Mesenchymal stem cell (in vitro differentiated cells and primary cell): ENCODE data around the gene DNAH9.

Source experiments
- DNase-seq: peaks from one replicate; pipeline ENCODE4 v3.0.0-alpha.2; 2013
- H2AFZ ChIP-seq: one replicate; pipeline ENCODE4 v1.6.1; 2013; ENCODE audit warnings: low read depth, mild to moderate bottlenecking, control low read depth, inconsistent platforms, low read length, moderate library complexity
- H2AK5ac ChIP-seq: 2 replicates; pipeline ENCODE4 v1.6.1; 2013; ENCODE audit warnings: low read length, moderate library complexity, mild to moderate bottlenecking, inconsistent platforms; ENCODE audit not compliant: severe bottlenecking
- H2BK120ac ChIP-seq: one replicate; pipeline ENCODE4 v1.6.1; 2013; ENCODE audit warnings: low read depth, mild to moderate bottlenecking, inconsistent platforms, low read length, moderate library complexity
- H2BK12ac ChIP-seq, 2 experiments: one replicate each; pipeline ENCODE4 v1.6.1; 2013; ENCODE audit warnings: inconsistent platforms in 2 of 2, low read length in 2 of 2, mild to moderate bottlenecking in 2 of 2, moderate library complexity in 2 of 2, control low read depth in 1 of 2
- H2BK15ac ChIP-seq: one replicate; pipeline ENCODE4 v1.6.1; 2013; ENCODE audit warnings: mild to moderate bottlenecking, low read depth, inconsistent platforms; ENCODE audit not compliant: poor library complexity, severe bottlenecking
- H2BK5ac ChIP-seq: 2 replicates; pipeline ENCODE4 v1.6.1; 2013; ENCODE audit warnings: low read depth, mild to moderate bottlenecking, low read length, control low read depth, inconsistent platforms; ENCODE audit not compliant: poor library complexity, severe bottlenecking
- H3K14ac ChIP-seq, 2 experiments: one replicate each; pipeline ENCODE4 v1.6.1; 2013; ENCODE audit warnings: inconsistent platforms in 2 of 2, low read length in 2 of 2, control low read depth in 1 of 2, mild to moderate bottlenecking in 1 of 2, moderate library complexity in 1 of 2
- H3K18ac ChIP-seq, 2 experiments: one replicate each; pipeline ENCODE4 v1.6.1; 2013; ENCODE audit warnings: inconsistent platforms in 2 of 2, low read length in 2 of 2, control low read depth in 1 of 2, low read depth in 1 of 2, mild to moderate bottlenecking in 1 of 2
- H3K23ac ChIP-seq, 2 experiments: one replicate each; pipeline ENCODE4 v1.6.1; 2013; ENCODE audit warnings: inconsistent platforms in 2 of 2, low read length in 2 of 2, mild to moderate bottlenecking in 2 of 2, moderate library complexity in 2 of 2, control low read depth in 1 of 2
- H3K27ac ChIP-seq: 2 replicates; pipeline ENCODE4 v1.5.1; 2013; ENCODE audit warnings: mild to moderate bottlenecking, moderate library complexity, low read length, control low read depth, inconsistent platforms; ENCODE audit not compliant: poor library complexity, severe bottlenecking
- H3K27me3 ChIP-seq, 2 experiments: 2 replicates each; pipeline versions ENCODE4 v1.6.1 to v1.7.0; 2013; ENCODE audit warnings: low read length in 2 of 2, mild to moderate bottlenecking in 2 of 2, moderate library complexity in 2 of 2, control low read depth in 1 of 2, inconsistent platforms in 1 of 2; ENCODE audit not compliant: control insufficient read depth in 1 of 2, insufficient read depth in 1 of 2
- H3K36me3 ChIP-seq, 2 experiments: 2 replicates each; pipeline versions ENCODE4 v1.6.1 to v1.7.0; 2013; ENCODE audit warnings: low read length in 2 of 2, control low read depth in 1 of 2, inconsistent platforms in 1 of 2, low read depth in 1 of 2, mild to moderate bottlenecking in 1 of 2; ENCODE audit not compliant: insufficient read depth in 2 of 2, control insufficient read depth in 1 of 2
- H3K4ac ChIP-seq, 2 experiments: one replicate each; pipeline ENCODE4 v1.6.1; 2013; ENCODE audit warnings: inconsistent platforms in 2 of 2, low read length in 2 of 2, mild to moderate bottlenecking in 2 of 2, moderate library complexity in 2 of 2, control low read depth in 1 of 2, low read depth in 1 of 2
- H3K4me1 ChIP-seq: 2 replicates; pipeline ENCODE4 v1.6.1; 2013; ENCODE audit warnings: low read depth, low read length, control low read depth; ENCODE audit not compliant: control insufficient read depth, insufficient read depth
- H3K4me2 ChIP-seq: 2 replicates; pipeline ENCODE4 v1.6.1; 2013; ENCODE audit warnings: low read length, mild to moderate bottlenecking, inconsistent platforms; ENCODE audit not compliant: poor library complexity, severe bottlenecking
- H3K4me3 ChIP-seq, 2 experiments: 2 replicates each; pipeline versions ENCODE4 v1.5.1 to v1.7.0; 2013; ENCODE audit warnings: low read length in 2 of 2, mild to moderate bottlenecking in 2 of 2, control low read depth in 1 of 2, low read depth in 1 of 2; ENCODE audit not compliant: insufficient read depth in 1 of 2
- H3K79me1 ChIP-seq: replicated peaks from 2 replicates; pipeline ENCODE4 v1.6.1; 2013; ENCODE audit warnings: mild to moderate bottlenecking, control low read depth, low read length, inconsistent platforms; ENCODE audit not compliant: poor library complexity, severe bottlenecking
- H3K9ac ChIP-seq: 2 replicates; pipeline ENCODE4 v1.7.0; 2013; ENCODE audit warnings: mild to moderate bottlenecking, low read length, moderate library complexity
- H3K9me3 ChIP-seq: 2 replicates; pipeline ENCODE4 v1.7.0; 2013; ENCODE audit warnings: mild to moderate bottlenecking, low read length; ENCODE audit not compliant: control insufficient read depth
- H4K8ac ChIP-seq: one replicate; pipeline ENCODE4 v1.6.1; 2013; ENCODE audit warnings: inconsistent platforms, mild to moderate bottlenecking, low read length, moderate library complexity
- H4K91ac ChIP-seq: one replicate; pipeline ENCODE4 v1.6.1; 2013; ENCODE audit warnings: mild to moderate bottlenecking, low read length, inconsistent platforms
- WGBS: methylation state at CpG from one replicate; pipeline ENCODE4 v1.1.7; 2013; ENCODE audit warnings: mixed read lengths; 5-methylcytosine and 5-hydroxymethylcytosine counted together

The DNAH9 gene

DNA sequence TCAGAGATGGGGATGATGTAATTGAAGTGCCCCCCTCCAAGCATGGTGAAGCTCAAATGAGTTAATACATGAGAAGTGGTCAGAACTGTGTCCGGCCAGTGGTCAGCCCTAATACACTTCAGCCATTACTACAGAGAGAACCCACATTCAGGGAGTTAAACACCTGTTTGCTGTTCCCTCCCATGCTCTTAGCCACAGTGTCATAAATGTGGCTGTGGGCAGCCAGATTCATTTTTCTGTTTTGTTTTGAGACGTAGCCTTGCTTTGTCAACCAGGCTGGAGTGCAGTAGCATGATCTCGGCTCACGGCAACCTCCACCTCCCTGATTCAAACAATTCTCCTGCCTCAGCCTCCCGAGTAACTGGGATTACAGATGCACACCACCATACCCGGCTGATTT, 139.9 kb downstream of the DNAH9 start:
- H3K27me3 ChIP-seq = peaks cover 0 to 10% of the 10 kb centered on the region in 2 experiments
- H2BK5ac ChIP-seq = no peak overlapping the region
- H3K18ac ChIP-seq = no peak overlapping the region
- no peak overlapping the region for H2AFZ ChIP-seq
- 83% methylated on average over 6 of the region's 6 CpGs for WGBS
- no peak overlapping the region for H2BK15ac ChIP-seq
- no peaks in the 10 kb centered on the region for H3K9me3 ChIP-seq
- no peak overlapping the region for H3K4me3 ChIP-seq
- H3K4me1 ChIP-seq = no peaks in the 10 kb centered on the region
- H2BK120ac ChIP-seq = no peak overlapping the region
- H3K9ac ChIP-seq = no peak overlapping the region
- no peaks in the 10 kb centered on the region for H3K79me1 ChIP-seq
- H3K27ac ChIP-seq = no peak overlapping the region
- no peaks in the 10 kb centered on the region for H3K36me3 ChIP-seq
- no peak overlapping the region for H3K4me2 ChIP-seq
- H3K14ac ChIP-seq = no peak overlapping the region
- no peak for DNase-seq
- H2BK12ac ChIP-seq = no peak overlapping the region
- no peak overlapping the region for H4K91ac ChIP-seq
- H4K8ac ChIP-seq = no peak overlapping the region
- H3K4ac ChIP-seq = no peak overlapping the region
- H2AK5ac ChIP-seq = no peak overlapping the region
- H3K23ac ChIP-seq = no peak overlapping the region

GRCh38 chr17:11739351-11739750, 141.1 kb downstream of the DNAH9 start:
- Histone ChIP-seq H3K27me3 (peaks cover 0 to 10% of the 10 kb centered on the region in 2 experiments), H3K79me1 (no peaks in the 10 kb centered on the region), H3K23ac (no peak overlapping the region), H2BK12ac (no peak overlapping the region), H3K4me2 (no peak overlapping the region), H3K27ac (no peak overlapping the region), H2AK5ac (no peak overlapping the region), H3K4me3 (no peak overlapping the region), H3K9ac (no peak overlapping the region), H4K8ac (no peak overlapping the region), H2BK120ac (no peak overlapping the region), H3K18ac (no peak overlapping the region), H3K9me3 (no peaks in the 10 kb centered on the region), H3K14ac (no peak overlapping the region), H2BK15ac (no peak overlapping the region), H3K4me1 (no peaks in the 10 kb centered on the region), H2AFZ (no peak overlapping the region), H4K91ac (no peak overlapping the region), H2BK5ac (no peak overlapping the region), H3K36me3 (no peaks in the 10 kb centered on the region), H3K4ac (no peak overlapping the region)
- WGBS = 98% methylated on average over 4 of the region's 5 CpGs
- DNase-seq = no peak

DNA sequence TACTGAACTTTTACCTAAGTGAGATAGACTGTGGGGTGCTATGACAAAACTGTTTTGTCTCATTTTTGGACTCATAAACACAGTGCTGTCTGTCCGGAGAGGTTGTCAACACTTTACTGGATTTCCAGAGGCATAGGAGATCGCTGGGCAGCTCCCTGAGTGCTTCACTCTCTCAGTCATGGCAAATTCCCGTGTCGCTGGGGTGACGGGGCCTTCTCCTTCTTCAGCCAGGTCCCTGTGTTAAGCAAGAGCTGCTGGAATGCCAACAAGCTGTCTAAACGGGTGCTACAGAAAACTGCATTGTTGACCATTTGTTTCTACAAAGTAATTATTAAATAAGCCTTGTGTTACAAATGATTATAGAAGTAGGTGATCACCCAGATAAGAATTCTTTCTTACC, 141.6 kb downstream of the DNAH9 start:
- Histone ChIP-seq H3K36me3 (no peaks in the 10 kb centered on the region), H4K91ac (no peak overlapping the region), H3K4me1 (no peaks in the 10 kb centered on the region), H3K27me3 (peaks cover 0 to 10% of the 10 kb centered on the region in 2 experiments), H2AK5ac (no peak overlapping the region), H2BK15ac (no peak overlapping the region), H3K9ac (no peak overlapping the region), H3K27ac (no peak overlapping the region), H3K14ac (no peak overlapping the region), H3K4ac (no peak overlapping the region), H3K4me2 (no peak overlapping the region), H3K4me3 (no peak overlapping the region), H2BK120ac (no peak overlapping the region), H2AFZ (no peak overlapping the region), H3K23ac (no peak overlapping the region), H3K79me1 (no peaks in the 10 kb centered on the region), H2BK12ac (no peak overlapping the region), H3K9me3 (no peaks in the 10 kb centered on the region), H4K8ac (no peak overlapping the region), H2BK5ac (no peak overlapping the region), H3K18ac (no peak overlapping the region)
- DNase-seq = no peak
- WGBS = 75% methylated on average over 5 of the region's 6 CpGs

GRCh38 chr17:11742886-11743285, 144.6 kb downstream of the DNAH9 start:
- Histone ChIP-seq H3K27ac (no peak overlapping the region), H3K79me1 (no peaks in the 10 kb centered on the region), H2BK5ac (no peak overlapping the region), H3K18ac (no peak overlapping the region), H3K23ac (no peak overlapping the region), H3K4ac (no peak overlapping the region), H3K4me3 (no peak overlapping the region), H3K36me3 (no peaks in the 10 kb centered on the region), H3K4me1 (no peaks in the 10 kb centered on the region), H3K27me3 (peaks cover 0 to 3% of the 10 kb centered on the region in 2 experiments), H2BK12ac (no peak overlapping the region), H4K91ac (no peak overlapping the region), H2AFZ (no peak overlapping the region), H3K9me3 (peaks cover 6% of the 10 kb centered on the region), H2BK120ac (no peak overlapping the region), H2BK15ac (no peak overlapping the region), H3K9ac (no peak overlapping the region), H3K14ac (no peak overlapping the region), H4K8ac (no peak overlapping the region), H3K4me2 (no peak overlapping the region), H2AK5ac (no peak overlapping the region)
- DNase-seq = no peak
- WGBS = 22% methylated on average over 4 of the region's 4 CpGs
